Measurements from ENCODE around the gene GPR15LG.

DNA sequence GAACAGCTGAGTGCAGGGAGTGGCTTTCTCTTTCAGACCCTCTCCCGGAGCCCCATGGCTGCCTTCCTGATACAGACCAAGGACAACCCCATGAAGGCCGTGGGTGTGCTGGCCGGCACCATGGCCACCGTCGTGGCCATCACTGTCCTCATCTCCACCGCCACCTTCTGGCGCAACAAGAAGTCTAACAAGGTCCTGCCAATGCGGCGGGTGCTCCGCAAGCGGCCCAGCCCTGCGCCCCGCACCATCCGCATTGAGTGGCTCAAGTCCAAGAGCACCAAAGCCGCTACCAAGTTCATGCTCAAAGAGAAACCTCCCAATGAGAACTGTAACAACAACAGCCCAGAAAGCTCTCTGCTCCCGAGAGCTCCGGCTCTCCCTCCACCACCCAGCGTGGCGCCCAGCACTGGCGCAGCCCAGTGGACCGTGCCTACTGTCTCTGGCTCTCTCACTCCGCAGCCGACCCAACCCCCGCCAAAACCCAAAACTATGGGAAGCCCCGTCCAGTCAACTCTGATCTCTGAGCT lies 40.5 kb downstream of the GPR15LG start:
- TF ChIP-seq, protein P1, sequence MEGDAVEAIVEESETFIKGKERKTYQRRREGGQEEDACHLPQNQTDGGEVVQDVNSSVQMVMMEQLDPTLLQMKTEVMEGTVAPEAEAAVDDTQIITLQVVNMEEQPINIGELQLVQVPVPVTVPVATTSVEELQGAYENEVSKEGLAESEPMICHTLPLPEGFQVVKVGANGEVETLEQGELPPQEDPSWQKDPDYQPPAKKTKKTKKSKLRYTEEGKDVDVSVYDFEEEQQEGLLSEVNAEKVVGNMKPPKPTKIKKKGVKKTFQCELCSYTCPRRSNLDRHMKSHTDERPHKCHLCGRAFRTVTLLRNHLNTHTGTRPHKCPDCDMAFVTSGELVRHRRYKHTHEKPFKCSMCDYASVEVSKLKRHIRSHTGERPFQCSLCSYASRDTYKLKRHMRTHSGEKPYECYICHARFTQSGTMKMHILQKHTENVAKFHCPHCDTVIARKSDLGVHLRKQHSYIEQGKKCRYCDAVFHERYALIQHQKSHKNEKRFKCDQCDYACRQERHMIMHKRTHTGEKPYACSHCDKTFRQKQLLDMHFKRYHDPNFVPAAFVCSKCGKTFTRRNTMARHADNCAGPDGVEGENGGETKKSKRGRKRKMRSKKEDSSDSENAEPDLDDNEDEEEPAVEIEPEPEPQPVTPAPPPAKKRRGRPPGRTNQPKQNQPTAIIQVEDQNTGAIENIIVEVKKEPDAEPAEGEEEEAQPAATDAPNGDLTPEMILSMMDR (IDR thresholded peaks at IDR 0.05), result no peak
- TF ChIP-seq POLR2AphosphoS5 (IDR thresholded peaks at IDR 0.05) (no peak), POLR2A (IDR thresholded peaks at IDR 0.05; ENCODE audit: low read depth) (no peak), EP300 (IDR thresholded peaks at IDR 0.05) (no peak)

Measured in esophagus muscularis mucosa (tissue), 4 donors.